Heart right ventricle (tissue), 16 donors: ENCODE measurements around the gene HSD3B1. TPM values are rescaled to one million over a fixed set of nuclear protein-coding genes. Genes with fewer than 3 reads are reported as not detected.

Experiments
- ATAC-seq, 8 donors: fragments of 200-7000 bp; cut with Tn5 transposase; one replicate each; pipeline ENCODE4 v1.9.1; 2020; ENCODE audit warnings: mild to moderate bottlenecking in 8 of 8, moderate library complexity in 8 of 8, moderate number of reproducible peaks in 1 of 8
- DNase-seq, 2 donors: peaks; one replicate each; pipeline ENCODE4 v3.0.0-alpha.2; 2020
- H3K27ac ChIP-seq, 10 donors: fragments of 200-600 bp; sonication (generic) in 2 of 10; one replicate each; pipeline versions ENCODE4 v1.5.0 to v1.8.0; 2020 to 2022; ENCODE audit warnings: mild to moderate bottlenecking in 3 of 10
- H3K27me3 ChIP-seq, 7 donors: fragments of 200-600 bp; one replicate each; pipeline ENCODE4 v1.8.0; 2021 to 2022; ENCODE audit warnings: mild to moderate bottlenecking in 2 of 7
- H3K36me3 ChIP-seq, 9 donors: fragments of 200-600 bp; sonication (generic) in 1 of 9; one replicate each; pipeline versions ENCODE4 v1.5.0 to v1.8.0; 2020 to 2022; ENCODE audit warnings: mild to moderate bottlenecking in 2 of 9
- H3K4me1 ChIP-seq, 9 donors: fragments of 200-600 bp; sonication (generic) in 1 of 9; one replicate each; pipeline versions ENCODE4 v1.5.0 to v1.8.0; 2020 to 2022; ENCODE audit warnings: mild to moderate bottlenecking in 4 of 9
- H3K4me3 ChIP-seq, 10 donors: fragments of 200-600 bp; sonication (generic) in 2 of 10; one replicate each; pipeline versions ENCODE4 v1.5.0 to v1.8.0; 2020 to 2022; ENCODE audit warnings: mild to moderate bottlenecking in 7 of 10, moderate library complexity in 2 of 10
- H3K9me3 ChIP-seq, 11 donors: fragments of 200-600 bp in 10 of 11; sonication (generic) in 2 of 11; one replicate each; pipeline versions ENCODE4 v1.5.0 to v1.8.0; 2013 to 2022; ENCODE audit warnings: mild to moderate bottlenecking in 2 of 11, control low read depth in 1 of 11, moderate library complexity in 1 of 11
- WGBS, 2 donors: extraction: QIAGEN DNeasy Blood & Tissue Kit; methylation state at CpG; one replicate each; pipeline ENCODE4 v1.1.7; 2013; ENCODE audit warnings: inconsistent platforms in 1 of 2; 5-methylcytosine and 5-hydroxymethylcytosine counted together
- intact Hi-C, 10 donors: fragments of 100-400 bp; cut with DNase I; formaldehyde crosslinking; loops; one replicate each; pipeline versions ENCODE4 v1.11.1 to v1.14.2; 2022
- polyA plus RNA-seq, 2 donors: library from polyadenylated mRNA; stranded (reverse); fragments of 200-250 nt; gene quantifications; one replicate each; pipeline ENCODE4 v1.2.3, GENCODE V29; 2013
- total RNA-seq, 10 donors: library from RNA; stranded (reverse); fragmentation: NEBNext Ultra II Directional in 3 of 10; extraction: Animal tissue kit (Norgen Biotek cat#: 25700) in 3 of 10; gene quantifications; one replicate each; pipeline versions ENCODE4 v1.2.1 to v1.2.4, GENCODE V29; 2021 to 2023
- TF ChIP-seq, protein P1 (sequence below), 9 donors: fragments of 200-600 bp; sonication (generic) in 2 of 9; IDR thresholded peaks; one replicate each; pipeline versions ENCODE4 v1.5.0 to v1.8.0; 2021 to 2022; ENCODE audit warnings: antibody characterized with exemption in 9 of 9, mild to moderate bottlenecking in 5 of 9, moderate library complexity in 1 of 9
- donor health status: Arrhythmogenic right ventricular cardiomyopathy.
- donor health status: ischemic (EF 13 %, LVEDD 7.1; RV severe dilation, severe dysfunction).
- donor health status: healthy with polysubstance abuse.
- donor health status: DM: no; HTN: yes; CAD: no.
- donor health status: DM: no; HTN: no; CAD: no.
- donor health status: ischemic (EF 25% LVEDD 6.9; RV normal size, moderate dysfunction).
- donor health status: ischemic (EF 25% LVEDD 5.7; RV mildly dilated, moderate dysfunction).
- donor health status: healthy.
- donor health status: DM: yes; HTN: yes; CAD: no.
- donor health status: Ischemic cardiomyopathy.
- donor health status: ischemic (EF 35%, LVEDD 5.7; RV mildly dilated, moderate dysfunction).
- donor health status: nonischemic (EF 11% LVEDD 7.7; RV severe dilation, severe dysfunction).
- donor health status: DM: yes; HTN: yes; CAD: no.
- donor health status: PGD.
- donor health status: ischemic (EF 29% LVEDD 5.4; RV normal size, mild dysfunction).
- donor health status: nonischemic (EF 23%, LVEDD 6.1; RV moderate dilation, normal function).

Gene HSD3B1
- total and polyA plus RNA-seq, 12 donors, result not detected

- Histone ChIP-seq H3K36me3 (no peaks in the 10 kb centered on the region), H3K27me3 (peaks cover 0 to 6% (median 0%) of the 10 kb centered on the region in 7 donors), H3K4me3 (no peak overlapping the region), H3K4me1 (no peaks in the 10 kb centered on the region), H3K9me3 (no peaks in the 10 kb centered on the region), H3K27ac (no peak overlapping the region)
- TF ChIP-seq, protein P1, sequence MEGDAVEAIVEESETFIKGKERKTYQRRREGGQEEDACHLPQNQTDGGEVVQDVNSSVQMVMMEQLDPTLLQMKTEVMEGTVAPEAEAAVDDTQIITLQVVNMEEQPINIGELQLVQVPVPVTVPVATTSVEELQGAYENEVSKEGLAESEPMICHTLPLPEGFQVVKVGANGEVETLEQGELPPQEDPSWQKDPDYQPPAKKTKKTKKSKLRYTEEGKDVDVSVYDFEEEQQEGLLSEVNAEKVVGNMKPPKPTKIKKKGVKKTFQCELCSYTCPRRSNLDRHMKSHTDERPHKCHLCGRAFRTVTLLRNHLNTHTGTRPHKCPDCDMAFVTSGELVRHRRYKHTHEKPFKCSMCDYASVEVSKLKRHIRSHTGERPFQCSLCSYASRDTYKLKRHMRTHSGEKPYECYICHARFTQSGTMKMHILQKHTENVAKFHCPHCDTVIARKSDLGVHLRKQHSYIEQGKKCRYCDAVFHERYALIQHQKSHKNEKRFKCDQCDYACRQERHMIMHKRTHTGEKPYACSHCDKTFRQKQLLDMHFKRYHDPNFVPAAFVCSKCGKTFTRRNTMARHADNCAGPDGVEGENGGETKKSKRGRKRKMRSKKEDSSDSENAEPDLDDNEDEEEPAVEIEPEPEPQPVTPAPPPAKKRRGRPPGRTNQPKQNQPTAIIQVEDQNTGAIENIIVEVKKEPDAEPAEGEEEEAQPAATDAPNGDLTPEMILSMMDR (IDR thresholded peaks at IDR 0.05), result no peak
- intact Hi-C loops, result no loop called here
- DNase-seq, result no peak
- 93 to 98% methylated on average over 1 of the region's 1 CpG for WGBS, 2 donors
- ATAC-seq, result no peak
Observed at GRCh38 chr1:119467219-119467618, 39.8 kb upstream of the HSD3B1 start.

- 58 to 64% methylated on average over 4 of the region's 4 CpGs for WGBS, 2 donors
- ATAC-seq (no peak), DNase-seq (no peak)
- no peak overlapping the region for H3K27ac ChIP-seq
- H3K4me3 ChIP-seq, result no peak overlapping the region
- intact Hi-C loops, result no loop called here
- TF ChIP-seq, protein P1 (IDR thresholded peaks at IDR 0.05), result no peak
- no peaks in the 10 kb centered on the region for H3K4me1 ChIP-seq
- no peaks in the 10 kb centered on the region for H3K36me3 ChIP-seq
- peaks cover 0 to 6% (median 0%) of the 10 kb centered on the region in 7 donors for H3K27me3 ChIP-seq
- H3K9me3 ChIP-seq, result no peaks in the 10 kb centered on the region
Observed at GRCh38 chr1:119467857-119468668, 38.9 kb upstream of the HSD3B1 start.

- TF ChIP-seq, protein P1 (IDR thresholded peaks at IDR 0.05), result no peak
- DNase-seq (no peak), ATAC-seq (no peak)
- no peak overlapping the region for H3K4me3 ChIP-seq
- 69 to 93% methylated on average over 1 of the region's 1 CpG for whole genome bisulfite sequencing, 2 donors
- H3K27ac ChIP-seq, result no peak overlapping the region
- H3K36me3 ChIP-seq, result no peaks in the 10 kb centered on the region
- no peaks in the 10 kb centered on the region for H3K4me1 ChIP-seq
- H3K27me3 ChIP-seq, result peaks cover 0 to 6% (median 0%) of the 10 kb centered on the region in 7 donors
- no peaks in the 10 kb centered on the region for H3K9me3 ChIP-seq
- intact Hi-C loops, result no loop called here
Observed at GRCh38 chr1:119469741-119470140, 37.3 kb upstream of the HSD3B1 start.

DNA sequence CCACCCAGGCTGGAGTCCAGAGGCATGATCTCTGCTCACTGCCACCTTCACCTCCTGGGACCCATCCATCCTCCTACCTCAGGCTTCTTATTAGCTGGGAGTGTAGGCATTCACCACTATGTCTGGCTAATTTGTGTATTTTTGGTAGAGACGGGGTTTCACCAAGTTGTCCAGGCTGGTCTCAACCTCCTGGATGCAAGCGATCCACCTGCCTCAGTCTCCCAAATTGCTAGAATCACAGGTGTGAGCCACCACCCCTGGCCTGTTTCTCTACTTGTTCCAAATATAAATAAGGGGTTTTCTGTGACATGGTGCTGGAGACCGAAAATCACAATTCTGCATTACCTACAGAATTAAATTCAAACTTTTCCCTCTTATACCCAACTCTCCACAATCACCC is 36.6 kb upstream of the HSD3B1 start:
- 88 to 90% methylated on average over 3 of the region's 3 CpGs for WGBS, 2 donors
- Histone ChIP-seq H3K4me1 (no peaks in the 10 kb centered on the region), H3K27ac (no peak overlapping the region), H3K27me3 (peaks cover 0 to 6% (median 0%) of the 10 kb centered on the region in 7 donors), H3K9me3 (no peaks in the 10 kb centered on the region), H3K36me3 (no peaks in the 10 kb centered on the region), H3K4me3 (no peak overlapping the region)
- intact Hi-C loops, result no loop called here
- DNase-seq (no peak), ATAC-seq (no peak)
- TF ChIP-seq, protein P1 (IDR thresholded peaks at IDR 0.05), result no peak
